GM21528 (cell line): ENCODE measurements around the gene TERB1.
"Not testable (repeated sequence)": the region's sequence is repeated elsewhere in the genome, so short reads cannot be mapped to it uniquely, and the experiment has no call there.

Experiments used
- ATAC-seq: cut with Tn5 transposase; IDR thresholded peaks from one replicate; pipeline ENCODE4 v1.9.1; 2021; ENCODE audit warnings: mild to moderate bottlenecking, moderate library complexity; ENCODE audit not compliant: unreplicated experiment, low FRiP score

Gene TERB1

GRCh38 chr16:66830422-66831404 is 29.3 kb upstream of the TERB1 start, which contains the start of gene NAE1:
NAE1 (minus strand) TSS chr16:66830976; CDS start chr16:66830899, 77 bp downstream.
- ATAC-seq, result peak; percentile 82

GRCh38 chr16:66824006-66824405 is 22.6 kb upstream of the TERB1 start:
- ATAC-seq, result no peak

DNA sequence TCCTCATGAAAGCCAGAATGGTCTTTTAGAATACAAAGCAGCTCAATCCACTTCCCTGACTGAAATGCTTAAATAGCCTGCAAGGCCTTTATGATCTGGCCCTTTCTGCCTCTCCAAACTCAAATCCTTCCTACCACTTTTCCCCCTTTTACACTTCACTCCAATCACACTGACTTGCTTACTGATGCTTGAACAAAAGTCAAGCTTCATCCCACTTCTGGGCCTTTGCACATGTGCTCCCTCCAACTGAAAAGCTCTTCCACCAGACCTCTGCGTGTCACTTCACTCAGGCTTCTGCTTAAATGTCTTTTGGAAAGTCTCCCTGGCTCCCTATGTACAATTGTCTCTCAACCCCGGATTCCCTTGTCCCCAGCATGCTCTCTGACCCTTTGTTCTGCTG is 13.3 kb upstream of the TERB1 start:
- no peak for ATAC-seq

DNA sequence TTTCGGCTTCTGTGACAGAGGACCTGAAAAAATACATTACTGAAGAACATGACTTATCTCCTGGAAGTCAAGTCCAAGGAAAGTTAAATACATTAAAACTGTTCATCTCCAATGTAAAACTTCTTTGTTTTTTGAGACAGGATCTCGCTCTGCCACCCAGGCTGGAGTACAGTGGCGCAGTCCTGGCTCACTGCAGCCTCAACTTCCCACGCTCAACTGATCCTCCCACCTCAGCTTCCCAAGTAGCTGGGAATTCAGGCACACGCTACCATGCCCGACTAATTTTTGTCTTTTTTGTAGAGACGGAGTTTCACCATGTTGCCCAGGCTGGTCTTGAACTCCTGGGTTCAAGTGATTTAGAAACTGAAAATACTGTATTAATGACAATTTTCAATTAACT is 9.7 kb upstream of the TERB1 start:
- ATAC-seq, result no peak

GRCh38 chr16:66810391-66810790 is 9.0 kb upstream of the TERB1 start:
- no peak for ATAC-seq

DNA sequence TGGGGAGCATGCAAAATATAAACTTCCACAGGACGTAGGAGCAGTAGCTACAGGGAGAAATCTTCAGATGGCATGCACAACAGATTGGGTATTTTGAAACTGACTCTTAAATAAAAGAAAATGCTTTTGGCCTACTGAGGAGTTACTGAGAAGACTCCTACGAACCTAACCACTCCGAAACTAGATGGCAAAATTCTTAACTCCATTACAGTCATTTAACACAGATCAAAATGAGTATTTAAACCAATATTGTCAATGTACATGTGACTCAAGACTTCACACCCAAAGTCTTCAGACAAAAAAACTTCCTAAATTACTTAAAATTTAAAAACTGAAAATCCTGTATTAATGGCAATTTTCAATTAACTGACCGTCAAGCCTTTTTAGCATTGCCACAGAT is 8.4 kb upstream of the TERB1 start:
- ATAC-seq, result no peak

GRCh38 chr16:66802159-66802558 is 775 bp upstream of the TERB1 start:
- no peak for ATAC-seq

- ATAC-seq, result no peak
These were observed 528 bp downstream of the TERB1 start for GRCh38 chr16:66800856-66801255.

DNA sequence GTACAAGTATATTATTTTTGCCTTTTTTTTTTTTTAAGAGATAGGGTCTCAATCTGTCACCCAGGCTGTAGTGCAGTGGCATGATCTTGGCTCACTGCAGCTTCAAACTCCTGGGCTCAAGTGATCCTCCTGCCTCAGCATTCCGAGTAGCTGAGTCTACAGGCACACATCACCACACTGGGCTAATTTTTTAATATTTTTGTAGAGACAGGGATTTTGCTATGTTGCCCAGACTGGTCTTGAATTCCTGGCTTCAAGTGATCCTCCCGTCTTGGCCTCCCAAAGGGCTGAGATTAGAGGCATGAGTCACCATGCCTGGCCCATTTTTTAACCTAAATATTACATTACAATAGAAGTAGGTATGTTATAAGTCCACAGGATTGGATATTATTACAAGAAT is 3.2 kb downstream of the TERB1 start:
- ATAC-seq, result no peak

DNA sequence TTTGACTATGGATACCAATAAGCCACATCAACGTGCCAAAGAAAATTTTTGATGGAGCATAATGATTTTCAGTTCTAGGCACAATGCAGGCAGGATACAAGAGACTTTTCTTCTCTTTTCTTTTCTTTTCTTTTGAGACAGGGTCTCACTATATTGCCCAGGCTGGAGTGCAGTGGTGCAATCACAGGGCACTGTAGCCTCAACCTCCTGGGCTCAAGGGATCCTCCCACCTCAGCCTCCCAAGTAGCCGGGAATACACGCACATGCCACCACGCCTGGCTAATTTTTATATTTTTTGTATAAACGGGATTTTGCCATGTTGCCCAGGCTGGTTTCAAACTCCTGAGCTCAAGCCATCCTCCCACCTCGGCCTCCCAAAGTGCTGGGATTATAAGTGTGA is 7.4 kb downstream of the TERB1 start:
- not testable (repeated sequence) for ATAC-seq

- ATAC-seq, result no peak
These were observed 11.2 kb downstream of the TERB1 start for GRCh38 chr16:66790130-66790733.

- ATAC-seq, result no peak
These were observed 14.0 kb downstream of the TERB1 start for GRCh38 chr16:66787427-66787826.

- no peak for ATAC-seq
These were observed 14.8 kb downstream of the TERB1 start for GRCh38 chr16:66786551-66786950.

- ATAC-seq, result no peak
These were observed 24.9 kb downstream of the TERB1 start for GRCh38 chr16:66776457-66776856.

DNA sequence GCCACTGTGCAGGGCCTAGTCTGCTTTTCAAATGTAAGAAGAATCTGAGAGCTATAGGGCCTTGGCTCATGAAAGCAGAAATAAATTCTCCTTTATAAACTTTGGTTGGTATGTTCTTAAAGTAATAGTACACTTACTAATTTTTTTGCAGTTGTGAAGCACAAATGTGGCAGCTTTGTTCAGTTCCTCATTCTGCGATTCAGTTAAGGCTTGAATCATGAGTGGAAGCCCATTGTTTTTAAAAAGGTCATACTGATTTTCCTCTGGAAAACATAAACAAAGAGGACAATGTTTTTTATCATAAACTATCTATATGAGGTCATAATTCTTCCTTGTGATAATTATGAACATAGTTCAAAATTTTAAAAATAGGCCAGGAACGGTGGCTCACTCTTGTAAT is 26.4 kb downstream of the TERB1 start:
- ATAC-seq, result no peak

- ATAC-seq, result no peak
These were observed 43.3 kb downstream of the TERB1 start for GRCh38 chr16:66758086-66758485.

DNA sequence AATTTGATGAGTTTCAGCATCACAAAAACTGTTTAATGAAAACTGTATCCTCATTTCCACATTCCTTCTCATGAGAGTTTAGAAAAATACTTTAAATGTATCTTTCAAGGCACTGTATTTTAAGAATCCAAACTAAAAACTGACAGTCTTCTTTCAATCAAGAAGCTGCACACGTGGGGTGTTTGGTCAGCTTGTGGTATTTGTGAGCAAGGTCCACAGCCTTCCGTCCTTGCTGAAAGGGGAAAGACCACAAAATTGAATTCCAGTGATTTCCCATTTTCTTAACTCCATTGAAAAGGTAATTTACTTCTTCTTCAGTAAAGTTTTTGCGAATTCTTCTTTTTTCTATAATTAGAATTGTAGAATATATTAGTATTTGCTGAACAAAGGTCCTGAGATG is 46.6 kb downstream of the TERB1 start:
- no peak for ATAC-seq

DNA sequence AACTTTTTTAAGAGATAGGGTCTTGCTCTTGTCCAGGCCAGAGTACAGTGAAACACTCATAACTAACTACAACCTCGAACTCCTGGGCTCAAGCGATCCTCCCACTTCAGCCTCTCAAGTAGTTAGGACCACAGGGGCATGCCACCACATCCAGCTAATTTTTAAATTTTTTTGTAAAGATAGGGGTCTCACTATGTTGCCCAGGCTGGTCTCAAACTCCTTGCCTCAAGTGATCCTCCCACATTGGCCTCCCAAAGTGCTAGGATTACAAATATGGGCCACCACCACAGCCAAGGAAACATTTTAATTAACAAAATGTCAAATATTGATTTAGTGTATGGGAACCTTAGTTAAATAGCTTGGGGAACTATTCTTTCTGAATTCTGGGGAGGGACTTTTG is 47.2 kb downstream of the TERB1 start:
- ATAC-seq, result no peak

GRCh38 chr16:66752958-66753357 is 48.4 kb downstream of the TERB1 start:
- ATAC-seq, result no peak

DNA sequence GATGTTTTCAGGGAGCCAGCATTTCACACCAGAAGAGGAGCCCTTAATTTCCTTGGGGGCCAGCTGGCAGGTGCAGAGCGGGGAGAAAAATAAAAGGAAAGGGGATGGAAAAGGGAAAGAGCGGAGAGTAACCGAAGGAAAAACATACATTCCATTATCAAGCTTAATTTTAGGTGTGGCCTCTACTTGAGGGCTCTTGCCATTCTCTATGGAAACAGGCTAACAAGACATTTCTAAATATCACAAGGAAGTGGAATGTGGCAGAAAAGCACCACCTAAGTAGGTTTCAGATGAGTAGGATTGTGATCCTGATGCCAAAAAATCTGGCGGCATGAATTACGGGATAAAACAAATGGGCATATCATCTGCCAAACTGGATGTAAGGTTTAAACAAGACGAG is 49.0 kb downstream of the TERB1 start:
- ATAC-seq, result no peak

- ATAC-seq, result no peak
These were observed 49.4 kb downstream of the TERB1 start for GRCh38 chr16:66751992-66752322.
